HEK293 (cell line): ENCODE measurements around the gene ITGA4.

Experiments used
- CTCF ChIA-PET: fragments of 350-600 bp; formaldehyde crosslinking; extraction: SDS; loops from one replicate; lab custom pipeline; 2021; ENCODE audit warnings: antibody characterized with exemption; lab: Yijun Ruan, JAX
- POLR2A ChIA-PET: fragments of 300-600 bp; formaldehyde crosslinking; extraction: SDS; loops from one replicate; lab custom pipeline; 2020; ENCODE audit warnings: antibody characterized with exemption, inconsistent platforms; lab: Yijun Ruan, JAX
- H3K27ac ChIP-seq: fragments of 200-500 bp; sonication (Bioruptor generic); 2 replicates; pipeline ENCODE4 v1.5.1; 2014; ENCODE audit warnings: low read depth, low read length, control low read depth, inconsistent platforms; ENCODE audit errors: extremely low read depth
- H3K36me3 ChIP-seq, 2 experiments: fragments of 200-500 bp in 1 of 2; sonication (Bioruptor generic) in 1 of 2; 1 replicate in 1 of 2; 2 replicates in 1 of 2; pipeline ENCODE4 v1.5.1; 2014 to 2017; ENCODE audit warnings: inconsistent platforms in 2 of 2, low read length in 2 of 2; ENCODE audit not compliant: control insufficient read depth in 2 of 2, insufficient read depth in 1 of 2
- H3K4me1 ChIP-seq: fragments of 200-500 bp; sonication (Bioruptor generic); 2 replicates; pipeline ENCODE4 v1.5.1; 2014; ENCODE audit warnings: mild to moderate bottlenecking, low read length, inconsistent platforms; ENCODE audit not compliant: control insufficient read depth, insufficient read depth
- H3K4me3 ChIP-seq: 2 replicates; pipeline ENCODE4 v1.5.1; 2011; ENCODE audit warnings: low read depth, mild to moderate bottlenecking, control low read depth, low read length, moderate library complexity
- H3K9me3 ChIP-seq: fragments of 200-500 bp; sonication (Bioruptor generic); 2 replicates; pipeline ENCODE4 v1.5.1; 2014; ENCODE audit warnings: low read depth, low read length, inconsistent platforms; ENCODE audit not compliant: control insufficient read depth, insufficient read depth
- GLIS1 ChIP-seq: fragments of 450-650 bp; formaldehyde crosslinking; IDR thresholded peaks from 2 replicates; pipeline ENCODE4 v1.5.1; 2016; ENCODE audit warnings: missing biosample characterization, missing genetic modification characterization
- HOXC10 ChIP-seq: sonication (generic); formaldehyde crosslinking; IDR thresholded peaks from 2 replicates; pipeline ENCODE4 v1.8.1; 2023; ENCODE audit warnings: mild to moderate bottlenecking, missing genetic modification reagents
- KLF10 ChIP-seq: fragments of 450-650 bp; IDR thresholded peaks from 2 replicates; pipeline ENCODE4 v1.5.1; 2018; ENCODE audit warnings: missing biosample characterization, mild to moderate bottlenecking, missing genetic modification characterization
- KLF8 ChIP-seq: fragments of 450-650 bp; formaldehyde crosslinking; IDR thresholded peaks from 2 replicates; pipeline ENCODE4 v1.5.1; 2016; ENCODE audit warnings: missing biosample characterization, missing genetic modification characterization
- REST ChIP-seq: fragments of 450-650 bp; formaldehyde crosslinking; IDR thresholded peaks from 2 replicates; pipeline ENCODE4 v1.5.1; 2016; ENCODE audit warnings: missing biosample characterization, missing genetic modification characterization
- SP2 ChIP-seq: fragments of 450-650 bp; formaldehyde crosslinking; IDR thresholded peaks from 2 replicates; pipeline ENCODE4 v1.5.1; 2016; ENCODE audit warnings: missing biosample characterization, missing genetic modification characterization
- ZBTB48 ChIP-seq: fragments of 450-650 bp; formaldehyde crosslinking; IDR thresholded peaks from 2 replicates; pipeline ENCODE4 v1.5.1; 2016; ENCODE audit warnings: missing biosample characterization, missing genetic modification characterization
- ZFP3 ChIP-seq: fragments of 450-650 bp; formaldehyde crosslinking; IDR thresholded peaks from 2 replicates; pipeline ENCODE4 v1.5.1; 2016; ENCODE audit warnings: low read depth, missing biosample characterization, missing genetic modification characterization
- ZNF19 ChIP-seq: fragments of 450-650 bp; formaldehyde crosslinking; IDR thresholded peaks from 2 replicates; pipeline ENCODE4; 2016; ENCODE audit warnings: missing biosample characterization, missing genetic modification characterization, low read depth
- ZNF2 ChIP-seq: fragments of 450-650 bp; formaldehyde crosslinking; IDR thresholded peaks from 2 replicates; pipeline ENCODE4 v1.5.1; 2016; ENCODE audit warnings: missing biosample characterization, missing genetic modification characterization
- ZNF341 ChIP-seq: fragments of 450-650 bp; formaldehyde crosslinking; IDR thresholded peaks from 2 replicates; pipeline ENCODE4; 2016; ENCODE audit warnings: low read depth, missing biosample characterization, missing genetic modification characterization
- ZNF416 ChIP-seq: fragments of 450-650 bp; formaldehyde crosslinking; IDR thresholded peaks from 2 replicates; pipeline ENCODE4 v1.5.1; 2016; ENCODE audit warnings: missing biosample characterization, missing genetic modification characterization
- ZNF423 ChIP-seq: fragments of 450-650 bp; formaldehyde crosslinking; IDR thresholded peaks from 2 replicates; pipeline ENCODE4 v1.5.1; 2016; ENCODE audit warnings: missing biosample characterization, missing genetic modification characterization
- ZNF510 ChIP-seq: fragments of 450-650 bp; formaldehyde crosslinking; IDR thresholded peaks from 2 replicates; pipeline ENCODE4 v1.5.1; 2018; ENCODE audit warnings: mild to moderate bottlenecking, missing genetic modification characterization, missing biosample characterization; ENCODE audit not compliant: insufficient replicate concordance
- ZNF530 ChIP-seq: fragments of 450-650 bp; formaldehyde crosslinking; IDR thresholded peaks from 2 replicates; pipeline ENCODE4 v1.5.1; 2016; ENCODE audit warnings: low read depth, missing biosample characterization, missing genetic modification characterization
- ZNF571 ChIP-seq: fragments of 450-650 bp; formaldehyde crosslinking; IDR thresholded peaks from 2 replicates; pipeline ENCODE4 v1.5.0; 2017; ENCODE audit warnings: missing biosample characterization, missing genetic modification characterization
- ZNF629 ChIP-seq: fragments of 450-650 bp; formaldehyde crosslinking; IDR thresholded peaks from 2 replicates; pipeline ENCODE4 v1.5.1; 2017; ENCODE audit warnings: missing biosample characterization, missing genetic modification characterization
- ZNF660 ChIP-seq: fragments of 450-650 bp; IDR thresholded peaks from 2 replicates; pipeline ENCODE4 v1.5.1; 2018; ENCODE audit warnings: missing biosample characterization, mild to moderate bottlenecking, missing genetic modification characterization

The ITGA4 gene

GRCh38 chr2:181457121-181457740, at the start of gene ITGA4 (continued):
- peak; percentile 27; the same call in 1 of the 2 replicates for TF ChIP-seq SP2 (tag by site-specific recombination)
- TF ChIP-seq ZNF660 (tag by site-specific recombination): peak; percentile 73; the same call in 1 of the 2 replicates
- TF ChIP-seq HOXC10: 0 out of 2 replicates have a peak, but pooled peaks have one; percentile 87
- no peak for TF ChIP-seq ZBTB48
- TF ChIP-seq ZNF2 (tag by site-specific recombination): 0 out of 2 replicates have a peak, but pooled peaks have one; percentile 21
- peak; percentile 49; the same call in 1 of the 2 replicates for TF ChIP-seq GLIS1 (tag by site-specific recombination)
- no peak for TF ChIP-seq ZNF416

GRCh38 chr2:181408861-181409260, 48.3 kb upstream of the ITGA4 start:
- Histone ChIP-seq H3K4me3 (no peak overlapping the region), H3K36me3 (no peaks in the 10 kb centered on the region), H3K27ac (no peak overlapping the region), H3K9me3 (no peaks in the 10 kb centered on the region), H3K4me1 (no peaks in the 10 kb centered on the region)
- CTCF ChIA-PET: no interaction called here
- TF ChIP-seq ZFP3 (tag by site-specific recombination) (no peak), ZNF19 (no peak), ZNF629 (tag by site-specific recombination) (no peak), REST (tag by site-specific recombination) (no peak), KLF8 (tag by site-specific recombination) (no peak), KLF10 (tag by site-specific recombination) (no peak), ZNF510 (tag by site-specific recombination) (no peak), ZNF571 (tag by site-specific recombination) (no peak), ZNF423 (no peak)
- POLR2A ChIA-PET: no interaction called here

- ChIA-PET CTCF (no interaction called here), POLR2A (no interaction called here)
- no peaks in the 10 kb centered on the region for H3K9me3 ChIP-seq
- no peak overlapping the region for H3K27ac ChIP-seq
- no peak overlapping the region for H3K4me3 ChIP-seq
- H3K36me3 ChIP-seq: no peaks in the 10 kb centered on the region
- H3K4me1 ChIP-seq: no peaks in the 10 kb centered on the region
- TF ChIP-seq ZNF530 (tag by site-specific recombination): no peak
- TF ChIP-seq ZNF341 (tag by site-specific recombination): peak; percentile 52; the same call in 1 of the 2 replicates
These were observed 45.9 kb upstream of the ITGA4 start for GRCh38 chr2:181411105-181411849.
